ENCODE results near the gene CTNNA3.

Gene CTNNA3

GRCh38 chr10:66862687-66863258, 833.2 kb downstream of the CTNNA3 start:
- no peak for DNase-seq (ENCODE audit: low read depth)

GRCh38 chr10:66860376-66860945, 835.5 kb downstream of the CTNNA3 start:
- DNase-seq (ENCODE audit: low read depth) = no peak

GRCh38 chr10:66852811-66853210, 843.2 kb downstream of the CTNNA3 start:
- no peak for DNase-seq (ENCODE audit: low read depth)

DNA sequence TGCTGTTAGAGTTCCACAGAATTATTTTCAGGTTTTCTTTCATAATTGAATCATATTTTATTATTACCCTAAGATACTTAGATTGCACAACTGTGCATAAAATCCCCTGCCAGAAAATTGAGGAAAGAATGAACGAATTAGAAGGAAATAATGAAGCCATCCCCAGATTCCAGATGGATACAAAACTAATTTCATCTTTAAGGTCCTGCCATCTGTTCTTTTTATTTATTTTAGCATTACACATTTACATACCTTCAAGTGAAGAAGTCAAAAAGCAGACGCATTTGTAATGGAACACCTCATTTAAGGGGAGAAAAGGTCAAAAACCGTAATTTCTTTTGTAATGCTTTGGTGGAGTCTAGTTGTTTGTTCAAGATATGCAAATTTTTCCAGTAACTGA, 847.1 kb downstream of the CTNNA3 start:
- DNase-seq (ENCODE audit: low read depth) = no peak

- DNase-seq (ENCODE audit: low read depth) = no peak
Measured at GRCh38 chr10:66844176-66844942, 851.6 kb downstream of the CTNNA3 start.

DNA sequence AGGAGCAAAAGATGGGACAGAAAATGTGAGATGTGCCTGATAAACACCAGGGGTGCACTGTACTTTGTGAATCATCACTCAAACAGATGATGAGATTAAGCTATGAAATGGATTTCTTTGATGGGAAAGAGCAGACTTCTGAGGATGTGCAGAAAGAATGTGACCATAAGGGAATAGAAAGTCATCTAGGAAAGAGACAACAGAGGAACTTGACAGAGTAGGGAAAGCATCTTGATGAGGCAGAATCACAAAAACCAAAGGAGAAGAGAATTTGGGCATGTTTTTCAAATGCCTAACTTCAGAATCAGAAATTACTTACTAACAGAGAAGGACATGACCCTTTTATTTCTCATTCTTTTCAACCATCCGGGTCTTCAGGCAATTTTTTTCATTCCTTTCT, 852.6 kb downstream of the CTNNA3 start:
- DNase-seq (ENCODE audit: low read depth) = no peak

DNA sequence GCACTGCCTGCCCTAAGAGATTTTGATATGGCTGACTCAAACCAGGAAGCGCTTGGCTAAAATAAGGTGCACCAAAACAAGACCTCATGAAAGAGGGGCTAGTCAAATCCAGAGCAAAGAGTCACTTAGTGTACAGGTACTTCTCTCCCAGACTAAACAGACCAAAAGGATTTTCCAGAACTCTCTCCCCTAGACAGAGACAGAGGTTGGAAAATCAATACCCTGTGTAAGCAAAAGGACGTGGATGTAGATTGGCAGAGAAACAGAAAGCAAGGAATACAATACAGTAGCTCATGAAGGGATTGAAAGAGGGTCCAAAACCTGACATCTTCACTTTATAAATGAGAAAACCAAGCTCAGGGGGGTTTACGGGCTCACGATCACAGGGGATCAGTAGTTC, 853.1 kb downstream of the CTNNA3 start:
- DNase-seq (ENCODE audit: low read depth) = no peak

DNA sequence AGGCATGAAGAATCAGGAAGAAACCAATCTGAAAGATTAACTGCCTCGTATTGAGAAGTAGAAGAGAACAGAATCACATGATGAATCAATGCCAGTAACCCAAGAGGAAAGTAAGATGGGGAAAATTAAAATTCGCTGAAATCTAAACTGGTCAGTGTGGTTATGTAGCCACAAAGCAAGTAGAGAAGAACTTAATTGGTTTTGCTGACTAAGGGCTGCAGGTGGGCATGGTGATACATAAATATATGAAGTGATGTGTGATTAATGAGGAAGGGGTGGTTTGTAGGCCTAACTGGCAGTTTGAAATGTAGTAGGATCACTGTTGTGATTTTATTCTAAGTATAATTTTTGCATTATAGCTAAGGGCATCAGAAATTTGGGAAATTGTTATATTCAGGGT, 853.6 kb downstream of the CTNNA3 start:
- DNase-seq (ENCODE audit: low read depth) = no peak

GRCh38 chr10:66838656-66839055, 857.3 kb downstream of the CTNNA3 start:
- DNase-seq (ENCODE audit: low read depth) = no peak

- no peak for DNase-seq (ENCODE audit: low read depth)
Measured at GRCh38 chr10:66837990-66838389, 858.0 kb downstream of the CTNNA3 start.

DNA sequence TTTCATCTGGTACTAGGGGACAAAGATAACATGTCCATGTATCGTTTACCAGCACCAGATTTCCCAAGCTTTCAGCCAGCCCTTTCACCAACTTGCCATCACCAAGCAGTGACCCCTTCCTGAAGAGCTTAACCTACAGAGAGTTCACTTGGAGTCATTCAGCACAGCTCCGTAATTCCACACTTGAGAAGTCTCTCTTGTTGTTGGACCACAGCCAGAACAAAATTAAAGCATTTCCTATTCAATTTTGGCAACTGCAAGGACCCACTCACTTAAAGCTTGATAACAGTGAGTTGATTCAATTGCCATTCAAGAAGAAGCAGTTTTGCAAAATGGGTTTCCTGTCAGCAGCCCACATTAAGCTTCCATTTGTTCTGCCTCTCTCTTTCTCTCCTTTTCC, 858.7 kb downstream of the CTNNA3 start:
- DNase-seq (ENCODE audit: low read depth) = no peak

DNA sequence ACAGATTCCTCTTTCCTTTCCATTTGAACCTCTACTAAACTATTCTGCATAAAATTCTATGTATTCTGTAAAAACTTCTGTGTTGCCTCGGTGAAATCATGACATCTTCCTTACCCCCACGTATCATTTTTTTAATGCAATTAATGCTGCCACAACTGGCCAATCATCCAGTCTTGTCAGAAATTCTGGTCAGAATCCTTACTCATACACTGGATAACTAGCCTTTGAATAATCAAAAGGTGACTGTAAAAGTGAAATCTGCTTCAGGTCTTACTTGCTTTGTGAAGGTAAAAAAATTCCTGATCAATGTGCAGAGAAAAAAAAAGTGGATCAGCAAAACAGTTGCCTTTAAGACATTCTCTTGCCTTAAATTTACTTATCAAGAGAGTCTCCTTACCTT, 859.2 kb downstream of the CTNNA3 start:
- DNase-seq (ENCODE audit: low read depth) = no peak

DNA sequence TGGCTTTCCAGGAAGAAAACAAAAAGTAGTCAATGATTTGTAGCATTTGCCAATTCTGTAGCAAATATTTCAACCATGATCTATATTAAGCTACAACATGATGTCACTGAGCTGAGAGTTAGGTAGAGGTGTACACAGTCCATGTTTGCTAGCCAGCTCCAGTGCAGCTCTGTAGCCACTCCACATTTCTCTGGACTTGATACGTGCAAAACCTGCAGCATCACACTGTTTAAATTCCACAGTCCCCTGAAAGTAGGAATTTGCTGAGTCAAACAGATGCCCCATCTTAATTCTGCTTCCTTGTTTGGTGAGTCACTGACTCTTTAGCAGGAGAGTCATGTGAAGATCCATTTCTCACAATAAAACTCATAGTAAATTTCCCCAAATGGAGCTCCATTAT, 859.9 kb downstream of the CTNNA3 start:
- DNase-seq (ENCODE audit: low read depth) = no peak

- DNase-seq (ENCODE audit: low read depth) = no peak
Measured at GRCh38 chr10:66835400-66835799, 860.6 kb downstream of the CTNNA3 start.

DNA sequence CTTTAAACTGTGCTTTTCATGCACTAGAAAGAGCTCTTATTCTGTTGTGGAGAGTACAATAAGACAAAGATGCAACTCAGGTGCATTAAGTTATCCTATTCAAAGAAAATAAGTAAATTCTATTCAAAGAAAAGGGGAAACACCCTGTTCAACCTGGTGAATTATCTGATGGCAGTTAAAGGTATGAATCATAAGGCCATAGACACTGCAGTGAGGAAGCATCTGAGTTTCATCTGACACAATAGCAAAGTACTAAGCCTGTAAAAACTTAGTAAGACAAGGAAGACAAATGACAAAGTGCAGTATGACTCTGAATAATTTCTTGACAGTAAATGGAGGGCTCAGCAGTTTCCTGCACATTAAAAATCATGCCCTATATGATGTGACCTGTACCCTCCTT, 861.2 kb downstream of the CTNNA3 start:
- no peak for DNase-seq (ENCODE audit: low read depth)

- no peak for DNase-seq (ENCODE audit: low read depth)
Measured at GRCh38 chr10:66833861-66834260, 862.1 kb downstream of the CTNNA3 start.

DNA sequence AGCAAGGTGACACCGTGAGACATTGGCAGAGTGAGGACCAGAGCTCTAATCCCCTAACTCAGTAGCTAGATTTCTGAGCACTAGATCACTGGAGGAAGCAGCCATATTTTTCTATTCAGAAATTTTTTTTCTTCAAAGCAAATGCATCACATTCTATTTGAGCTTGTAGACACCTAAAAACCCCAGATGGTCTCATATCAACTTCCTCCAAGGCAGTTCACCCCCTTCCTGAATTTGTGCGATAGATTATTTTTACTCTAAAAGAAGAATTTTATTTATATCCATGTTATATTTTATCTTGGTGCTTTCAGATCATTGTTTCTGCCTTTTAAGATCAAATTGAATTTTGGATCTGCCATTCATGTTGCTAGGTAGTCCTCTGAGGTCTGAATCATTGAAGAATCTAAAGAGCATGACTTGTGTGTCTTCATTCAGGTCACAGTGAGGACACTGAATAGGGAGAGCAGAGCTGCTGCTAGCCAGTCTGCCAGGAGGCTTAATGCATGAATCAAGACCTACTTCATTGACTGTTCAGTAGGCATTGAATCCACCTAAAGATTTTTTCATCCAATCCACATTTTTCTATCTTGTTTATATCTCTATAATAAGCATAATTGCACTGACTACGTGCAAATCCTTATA, 863.1 kb downstream of the CTNNA3 start:
- DNase-seq (ENCODE audit: low read depth) = no peak

- DNase-seq (ENCODE audit: low read depth) = no peak
Measured at GRCh38 chr10:66828957-66829356, 867.0 kb downstream of the CTNNA3 start.

DNA sequence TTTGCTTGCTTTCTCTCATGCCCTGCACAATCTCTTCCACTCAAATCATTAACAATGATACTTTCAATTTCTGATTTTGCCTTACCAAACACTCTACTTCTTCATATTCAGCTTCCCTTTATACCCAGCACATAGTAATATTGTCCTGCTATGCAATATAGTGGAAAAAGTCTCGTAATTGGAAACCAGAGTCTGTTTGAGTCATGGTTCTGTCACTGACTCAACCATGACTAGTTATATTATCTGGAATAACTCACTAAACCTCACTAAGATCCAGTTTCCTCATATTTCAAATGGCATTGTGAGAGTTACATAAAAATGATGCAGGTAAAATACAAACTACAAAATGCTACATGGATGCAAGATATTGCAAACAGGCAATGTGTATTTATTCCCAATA, 868.6 kb downstream of the CTNNA3 start:
- no peak for DNase-seq (ENCODE audit: low read depth)

DNA sequence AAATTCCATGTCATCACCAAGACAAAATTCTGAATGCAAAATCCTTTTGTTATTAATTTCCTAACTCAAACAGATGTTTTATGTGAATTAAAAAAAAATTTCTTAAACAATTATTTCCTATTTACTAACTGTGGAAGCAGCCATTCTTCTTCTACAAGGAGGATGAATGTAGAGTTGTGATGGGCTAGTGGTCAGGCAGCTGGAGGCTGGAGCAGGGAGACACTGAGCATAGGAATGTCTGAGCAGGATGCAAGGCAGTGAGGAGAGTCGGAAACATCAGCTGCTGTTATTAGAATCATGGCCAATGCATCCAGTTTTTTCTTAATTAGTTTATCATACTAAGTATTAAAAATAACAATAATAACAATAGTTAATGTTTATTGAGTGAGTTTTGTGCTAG, 872.7 kb downstream of the CTNNA3 start:
- no peak for DNase-seq (ENCODE audit: low read depth)

DNA sequence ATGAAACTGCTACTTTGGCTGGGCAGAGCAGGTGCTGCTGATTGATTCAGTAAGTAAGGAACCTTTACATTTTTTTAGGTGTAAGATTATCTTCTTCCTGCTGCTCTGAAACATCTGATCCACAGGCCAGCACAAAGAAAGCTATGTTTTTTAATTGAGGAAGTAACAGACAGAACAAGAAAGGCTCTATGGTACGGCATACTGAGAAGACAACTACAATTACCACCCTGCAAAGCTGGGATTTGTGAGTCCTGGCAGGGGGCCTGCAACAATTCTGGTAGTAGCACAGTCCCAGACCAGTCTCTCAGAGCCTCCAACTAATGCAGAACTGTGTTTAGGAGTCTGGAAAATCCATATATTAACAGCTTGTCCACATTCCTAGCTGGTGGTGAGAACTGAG, 873.2 kb downstream of the CTNNA3 start:
- no peak for DNase-seq (ENCODE audit: low read depth)

DNA sequence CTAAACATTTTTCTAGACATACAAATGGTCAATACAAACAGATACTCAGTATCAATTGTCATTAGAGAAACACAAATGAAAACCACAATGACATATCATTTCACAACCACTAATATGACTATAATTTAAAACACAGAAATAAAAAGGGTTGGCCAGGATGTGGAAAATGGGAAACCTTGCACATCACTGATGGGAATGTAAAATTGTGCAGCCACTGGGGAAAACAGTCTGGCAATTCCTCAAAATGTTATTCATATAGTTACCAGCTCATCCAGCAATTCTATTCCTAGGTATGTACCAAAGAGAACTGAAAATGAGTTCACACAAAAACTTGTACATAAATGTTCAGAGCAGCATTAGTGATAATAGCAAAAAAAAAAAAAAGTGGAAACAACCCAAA, 876.3 kb downstream of the CTNNA3 start:
- DNase-seq (ENCODE audit: low read depth) = no peak

DNA sequence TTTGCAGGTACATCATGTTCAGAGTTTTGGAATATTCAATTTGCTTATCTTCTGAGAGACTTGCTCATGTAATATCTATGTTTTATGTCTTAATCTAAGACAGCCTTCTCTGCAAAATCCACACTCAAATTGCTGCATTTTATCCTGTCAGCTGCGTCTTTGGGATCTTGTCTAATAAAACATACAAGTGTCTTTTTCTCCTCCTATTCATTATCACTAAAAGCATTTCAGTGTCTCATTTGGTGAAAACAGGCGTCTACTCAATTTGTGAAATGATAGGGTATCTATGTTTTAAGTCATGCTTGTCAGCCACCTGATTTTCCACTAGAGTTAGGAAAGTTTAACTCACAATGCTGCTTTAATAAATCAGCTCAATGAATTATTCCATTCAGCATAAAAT, 882.9 kb downstream of the CTNNA3 start:
- no peak for DNase-seq (ENCODE audit: low read depth)

Measured in activated gamma-delta T cell treated with anti-CD3 and anti-CD28 coated beads, Interleukin-2, amount 50 U/mL, for 16 hours (primary cell).